A673 (cell line): ENCODE data around the gene C6orf47.

Source experiments
- EZH2 ChIP-seq: fragments of 200-600 bp; sonication (generic); IDR thresholded peaks from 2 replicates; pipeline ENCODE4 v1.6.1; 2017; ENCODE audit warnings: borderline replicate concordance, low read depth, mild to moderate bottlenecking, mixed read lengths, antibody characterized with exemption, low read length; ENCODE audit not compliant: poor library complexity, severe bottlenecking
- TF ChIP-seq, protein P1 (sequence below): fragments of 300-800, 200-600 bp; sonication (generic); conservative IDR thresholded peaks from 2 replicates; pipeline ENCODE4 v1.5.1; 2017; ENCODE audit warnings: low read depth, mild to moderate bottlenecking, antibody characterized with exemption, low read length, moderate library complexity, mixed read lengths

DNA sequence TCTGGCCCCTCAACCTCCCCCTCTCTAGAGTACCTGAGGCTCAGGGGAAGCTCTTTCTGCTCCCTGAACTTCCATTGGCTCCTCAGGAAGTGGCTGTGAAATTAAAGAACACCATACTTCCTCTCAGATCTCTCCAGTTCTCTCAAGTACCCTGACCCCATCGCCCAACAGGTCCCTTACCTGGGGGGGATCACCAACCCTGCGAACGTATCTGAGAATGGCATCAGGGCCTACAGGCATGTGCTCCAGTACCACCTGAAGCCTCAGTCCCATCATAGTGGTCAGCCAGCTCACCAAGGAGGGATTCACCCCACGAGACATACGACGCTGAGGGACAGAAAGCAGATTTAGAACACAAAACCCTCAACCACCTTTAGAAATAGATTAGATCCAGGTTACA is 20.0 kb downstream of the C6orf47 start:
- TF ChIP-seq, protein P1, sequence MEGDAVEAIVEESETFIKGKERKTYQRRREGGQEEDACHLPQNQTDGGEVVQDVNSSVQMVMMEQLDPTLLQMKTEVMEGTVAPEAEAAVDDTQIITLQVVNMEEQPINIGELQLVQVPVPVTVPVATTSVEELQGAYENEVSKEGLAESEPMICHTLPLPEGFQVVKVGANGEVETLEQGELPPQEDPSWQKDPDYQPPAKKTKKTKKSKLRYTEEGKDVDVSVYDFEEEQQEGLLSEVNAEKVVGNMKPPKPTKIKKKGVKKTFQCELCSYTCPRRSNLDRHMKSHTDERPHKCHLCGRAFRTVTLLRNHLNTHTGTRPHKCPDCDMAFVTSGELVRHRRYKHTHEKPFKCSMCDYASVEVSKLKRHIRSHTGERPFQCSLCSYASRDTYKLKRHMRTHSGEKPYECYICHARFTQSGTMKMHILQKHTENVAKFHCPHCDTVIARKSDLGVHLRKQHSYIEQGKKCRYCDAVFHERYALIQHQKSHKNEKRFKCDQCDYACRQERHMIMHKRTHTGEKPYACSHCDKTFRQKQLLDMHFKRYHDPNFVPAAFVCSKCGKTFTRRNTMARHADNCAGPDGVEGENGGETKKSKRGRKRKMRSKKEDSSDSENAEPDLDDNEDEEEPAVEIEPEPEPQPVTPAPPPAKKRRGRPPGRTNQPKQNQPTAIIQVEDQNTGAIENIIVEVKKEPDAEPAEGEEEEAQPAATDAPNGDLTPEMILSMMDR, result no peak
- no peak for TF ChIP-seq EZH2
